Ectodermal cell (in vitro differentiated cells): ENCODE data around the gene KLF13.

ENCODE experiments used
- H3K27ac ChIP-seq: 2 replicates; pipeline ENCODE4 v1.7.0; 2013; ENCODE audit warnings: mild to moderate bottlenecking, low read depth, low read length; ENCODE audit not compliant: insufficient read depth, poor library complexity, severe bottlenecking
- H3K27me3 ChIP-seq: 2 replicates; pipeline ENCODE4 v1.7.0; 2013; ENCODE audit warnings: mild to moderate bottlenecking, low read length; ENCODE audit not compliant: insufficient read depth, control insufficient read depth, poor library complexity, severe bottlenecking
- H3K36me3 ChIP-seq: one replicate; pipeline ENCODE4 v1.7.0; 2013; ENCODE audit warnings: low read length; ENCODE audit not compliant: control insufficient read depth, insufficient read depth
- H3K4me1 ChIP-seq: one replicate; pipeline ENCODE4 v1.7.0; 2013; ENCODE audit warnings: low read length; ENCODE audit not compliant: control insufficient read depth, insufficient read depth
- H3K4me3 ChIP-seq: 2 replicates; pipeline ENCODE4 v1.7.0; 2013; ENCODE audit warnings: low read depth, low read length, control low read depth; ENCODE audit not compliant: insufficient read depth
- H3K9me3 ChIP-seq: 2 replicates; pipeline ENCODE4 v1.7.0; 2013; ENCODE audit warnings: mild to moderate bottlenecking, low read length, moderate library complexity; ENCODE audit not compliant: control insufficient read depth
- WGBS, 2 experiments: methylation state at CpG; one replicate each; pipeline ENCODE4 v1.1.7; 2013; ENCODE audit warnings: missing lambda C conversion rate in 2 of 2; 5-methylcytosine and 5-hydroxymethylcytosine counted together

KLF13 gene

GRCh38 chr15:31306426-31307269 is 20.0 kb upstream of the KLF13 start:
- no peaks in the 10 kb centered on the region for H3K36me3 ChIP-seq
- H3K27ac ChIP-seq: peak overlapping the region; percentile 90
- WGBS, 2 experiments: 11% methylated on average over 30 of the region's 30 CpGs
- peaks cover 75% of the 10 kb centered on the region for H3K4me1 ChIP-seq
- H3K9me3 ChIP-seq: no peaks in the 10 kb centered on the region
- H3K27me3 ChIP-seq: no peaks in the 10 kb centered on the region
- peak overlapping the region; percentile 7 for H3K4me3 ChIP-seq

- WGBS, 2 experiments: 69 to 70% methylated on average over 20 of the region's 20 CpGs
- no peak overlapping the region for H3K4me3 ChIP-seq
- peaks cover 68% of the 10 kb centered on the region for H3K4me1 ChIP-seq
- H3K27ac ChIP-seq: no peak overlapping the region
- no peaks in the 10 kb centered on the region for H3K36me3 ChIP-seq
- no peaks in the 10 kb centered on the region for H3K9me3 ChIP-seq
- no peaks in the 10 kb centered on the region for H3K27me3 ChIP-seq
Observed at GRCh38 chr15:31307270-31308184, 19.1 kb upstream of the KLF13 start.

DNA sequence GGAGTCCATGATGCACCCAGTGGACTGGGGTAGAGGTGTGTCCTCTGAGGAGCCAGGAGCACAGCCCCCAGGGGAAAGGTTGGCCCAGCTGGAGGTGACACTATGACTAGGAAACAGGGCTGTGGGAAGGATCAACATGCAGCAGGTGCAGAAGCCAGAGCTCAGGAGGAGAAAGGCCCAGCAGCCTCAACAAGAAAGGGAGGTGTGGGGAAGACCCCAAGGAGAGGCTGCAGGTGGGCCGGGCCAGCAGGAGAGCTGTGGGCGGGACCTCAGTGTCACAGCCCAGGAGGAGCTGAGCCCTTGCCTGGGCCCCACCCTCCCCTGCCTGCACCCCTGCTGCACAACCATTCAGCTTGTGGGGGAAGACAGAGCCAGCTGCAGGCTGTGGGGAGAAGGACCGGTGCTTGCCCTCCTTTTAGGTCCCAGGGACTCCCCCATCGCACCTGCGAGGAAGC is 18.4 kb upstream of the KLF13 start:
- no peaks in the 10 kb centered on the region for H3K27me3 ChIP-seq
- H3K4me3 ChIP-seq: no peak overlapping the region
- no peaks in the 10 kb centered on the region for H3K36me3 ChIP-seq
- H3K4me1 ChIP-seq: peaks cover 61% of the 10 kb centered on the region
- H3K27ac ChIP-seq: no peak overlapping the region
- 24 to 35% methylated on average over 5 of the region's 5 CpGs for WGBS, 2 experiments
- H3K9me3 ChIP-seq: no peaks in the 10 kb centered on the region

GRCh38 chr15:31309893-31310606 is 16.6 kb upstream of the KLF13 start:
- Histone ChIP-seq H3K27ac (no peak overlapping the region), H3K36me3 (no peaks in the 10 kb centered on the region), H3K4me1 (peaks cover 42% of the 10 kb centered on the region), H3K4me3 (no peak overlapping the region), H3K27me3 (no peaks in the 10 kb centered on the region), H3K9me3 (no peaks in the 10 kb centered on the region)
- WGBS, 2 experiments: 75 to 82% methylated on average over 8 of the region's 9 CpGs

DNA sequence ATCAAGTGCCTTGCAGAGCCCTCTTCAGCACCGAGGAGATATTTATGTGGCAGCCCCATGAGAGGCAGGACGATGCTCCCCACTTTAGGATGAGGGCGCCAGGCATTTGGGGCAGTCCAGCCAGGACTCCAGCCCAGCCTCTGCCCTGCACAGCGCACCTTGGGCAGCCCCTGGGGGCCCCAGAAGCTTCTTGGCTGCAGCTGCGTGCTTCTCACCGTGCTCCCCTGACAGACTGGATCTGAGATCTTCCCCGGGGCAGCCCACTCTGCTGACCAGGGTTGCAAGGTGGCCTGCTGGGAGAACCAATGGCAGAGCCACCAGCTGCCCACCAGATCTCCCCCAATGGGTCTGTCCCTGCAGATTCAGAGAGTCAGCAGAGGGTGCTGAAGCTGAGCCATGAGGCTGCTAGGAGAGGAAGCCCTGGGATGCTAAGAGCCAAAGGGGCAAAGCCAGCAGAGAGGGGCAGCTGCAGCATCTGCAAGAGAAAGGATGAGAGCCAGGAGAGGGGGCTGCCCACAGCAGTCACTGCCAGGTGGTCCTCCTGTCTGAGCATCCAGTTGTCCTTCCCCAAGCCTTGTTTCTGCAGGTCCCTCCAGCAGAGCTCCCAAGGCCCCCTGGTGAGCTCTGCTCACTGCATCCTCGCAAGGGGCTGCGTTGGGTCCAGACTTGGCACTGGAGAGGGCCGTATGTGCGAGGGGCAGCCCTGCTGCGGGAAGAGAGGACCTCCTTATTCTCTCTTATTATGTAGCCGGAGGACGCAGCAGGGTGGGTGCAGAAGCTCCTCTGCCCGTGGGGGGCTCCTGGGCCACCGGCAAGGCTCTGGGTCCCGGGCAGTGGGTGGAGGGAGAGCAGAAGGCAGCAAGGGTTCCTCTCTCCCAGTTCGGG is 14.7 kb upstream of the KLF13 start:
- Histone ChIP-seq H3K27me3 (no peaks in the 10 kb centered on the region), H3K4me1 (peaks cover 23% of the 10 kb centered on the region), H3K27ac (no peak overlapping the region), H3K4me3 (no peak overlapping the region), H3K9me3 (no peaks in the 10 kb centered on the region), H3K36me3 (no peaks in the 10 kb centered on the region)
- WGBS, 2 experiments: 91 to 92% methylated on average over 18 of the region's 18 CpGs

- H3K9me3 ChIP-seq: no peaks in the 10 kb centered on the region
- H3K27me3 ChIP-seq: no peaks in the 10 kb centered on the region
- no peaks in the 10 kb centered on the region for H3K36me3 ChIP-seq
- no peak overlapping the region for H3K4me3 ChIP-seq
- H3K4me1 ChIP-seq: peaks cover 11% of the 10 kb centered on the region
- H3K27ac ChIP-seq: no peak overlapping the region
Observed at GRCh38 chr15:31313223-31313622, 13.4 kb upstream of the KLF13 start.

DNA sequence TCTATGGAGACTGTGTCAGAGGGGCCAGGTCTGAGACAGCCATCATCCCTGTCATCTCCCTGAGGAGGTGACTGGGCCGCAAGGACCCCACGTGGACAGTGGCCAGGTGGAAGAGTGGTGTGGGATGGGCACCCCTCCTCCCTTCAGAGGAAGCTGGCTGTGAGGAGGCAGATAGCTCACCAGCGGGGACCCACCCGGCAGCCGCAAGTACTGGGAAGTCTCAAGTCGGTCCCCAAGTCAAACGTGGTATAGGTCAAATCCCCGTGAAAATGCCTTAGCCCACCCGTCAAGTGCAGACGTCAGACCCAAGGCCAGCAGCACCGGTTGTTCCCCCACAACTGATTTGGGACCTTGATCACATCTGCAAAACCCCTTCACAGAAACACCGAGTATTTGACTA is 12.3 kb upstream of the KLF13 start:
- no peaks in the 10 kb centered on the region for H3K27me3 ChIP-seq
- WGBS, 2 experiments: 94 to 95% methylated on average over 12 of the region's 12 CpGs
- no peaks in the 10 kb centered on the region for H3K36me3 ChIP-seq
- H3K9me3 ChIP-seq: no peaks in the 10 kb centered on the region
- no peak overlapping the region for H3K4me3 ChIP-seq
- peaks cover 6% of the 10 kb centered on the region for H3K4me1 ChIP-seq
- no peak overlapping the region for H3K27ac ChIP-seq

GRCh38 chr15:31316135-31316795 is 10.4 kb upstream of the KLF13 start:
- no peaks in the 10 kb centered on the region for H3K36me3 ChIP-seq
- no peaks in the 10 kb centered on the region for H3K9me3 ChIP-seq
- WGBS, 2 experiments: 91 to 95% methylated on average over 8 of the region's 8 CpGs
- H3K27me3 ChIP-seq: no peaks in the 10 kb centered on the region
- no peaks in the 10 kb centered on the region for H3K4me1 ChIP-seq
- H3K4me3 ChIP-seq: no peak overlapping the region
- H3K27ac ChIP-seq: no peak overlapping the region

DNA sequence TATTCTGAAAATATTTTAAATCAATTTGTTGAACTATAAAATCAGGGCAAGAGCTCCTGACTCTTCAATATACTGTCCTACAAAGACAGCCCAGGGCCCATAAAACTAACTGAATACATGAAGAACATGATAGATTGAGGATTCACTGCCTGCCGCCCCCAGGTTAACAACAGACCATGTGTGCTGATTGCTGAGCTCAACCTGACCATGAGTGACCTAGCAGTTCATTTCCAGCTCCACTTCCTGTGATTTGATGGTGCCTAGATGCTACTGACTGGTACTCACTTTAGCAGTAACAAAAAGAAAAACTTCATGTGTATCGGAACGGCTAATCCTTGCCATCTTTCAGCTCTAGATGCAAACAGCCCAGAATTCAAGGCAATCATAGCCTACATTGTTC is 9.6 kb upstream of the KLF13 start:
- Histone ChIP-seq H3K27me3 (no peaks in the 10 kb centered on the region), H3K36me3 (no peaks in the 10 kb centered on the region), H3K4me3 (no peak overlapping the region), H3K27ac (no peak overlapping the region), H3K4me1 (no peaks in the 10 kb centered on the region), H3K9me3 (no peaks in the 10 kb centered on the region)
- 94% methylated on average over 2 of the region's 3 CpGs for WGBS, 2 experiments
